ENCODE measurements around the gene NUP50. TPM values are rescaled to one million over a fixed set of nuclear protein-coding genes. Genes with fewer than 3 reads are reported as not detected.

Gene NUP50
- total and polyA plus RNA-seq, 8 donors, result 14.6 to 443 (median 113) TPM

- Histone ChIP-seq H3K27ac (peak overlapping the region in 2 of 5 donors; percentile 21 to 22), H3K4me3 (no peak overlapping the region), H3K27me3 (no peaks in the 10 kb centered on the region), H3K36me3 (peaks cover 10 to 61% (median 40%) of the 10 kb centered on the region in 4 donors), H3K4me1 (peaks cover 30 to 58% (median 46%) of the 10 kb centered on the region in 4 donors), H3K9me3 (no peaks in the 10 kb centered on the region)
- no peak for DNase-seq
- TF ChIP-seq POLR2AphosphoS5 (IDR thresholded peaks at IDR 0.05) (no peak), POLR2A (IDR thresholded peaks at IDR 0.05) (no peak), CTCF (IDR thresholded peaks at IDR 0.05) (no peak), EP300 (IDR thresholded peaks at IDR 0.05) (no peak)
- 63 to 86% (median 81%) methylated on average over 10 of the region's 10 CpGs for WGBS, 5 donors
- intact Hi-C loops (cut with DNase I; ENCODE audit: low total_unique reads), result no loop called here
Measured at GRCh38 chr22:45208696-45208992, 44.9 kb downstream of the NUP50 start.

GRCh38 chr22:45208993-45209838 lies 45.5 kb downstream of the NUP50 start:
- peak in 1 of 2 donors; percentile 48 for DNase-seq
- H3K9me3 ChIP-seq, result no peaks in the 10 kb centered on the region
- TF ChIP-seq POLR2AphosphoS5 (IDR thresholded peaks at IDR 0.05) (no peak), POLR2A (IDR thresholded peaks at IDR 0.05) (no peak), CTCF (IDR thresholded peaks at IDR 0.05) (peak in 3 of 7 experiments; percentile 36 to 56 (median 37))
- peak overlapping the region in 2 of 5 donors; percentile 21 to 22 for H3K27ac ChIP-seq
- 52 to 74% (median 57%) methylated on average over 11 to 29 of the region's 29 CpGs for WGBS, 5 donors
- peaks cover 30 to 63% (median 48%) of the 10 kb centered on the region in 4 donors for H3K4me1 ChIP-seq
- no peak overlapping the region for H3K4me3 ChIP-seq
- H3K36me3 ChIP-seq, result peaks cover 10 to 56% (median 35%) of the 10 kb centered on the region in 4 donors
- H3K27me3 ChIP-seq, result no peaks in the 10 kb centered on the region
- intact Hi-C loops (cut with DNase I; ENCODE audit: low total_unique reads), result no loop called here

GRCh38 chr22:45210174-45210573 lies 46.4 kb downstream of the NUP50 start:
- TF ChIP-seq POLR2A (IDR thresholded peaks at IDR 0.05), result no peak
- peak in 1 of 2 donors; percentile 3 for DNase-seq
- Histone ChIP-seq H3K4me1 (peaks cover 30 to 63% (median 48%) of the 10 kb centered on the region in 4 donors), H3K4me3 (no peak overlapping the region), H3K36me3 (peaks cover 4 to 46% (median 25%) of the 10 kb centered on the region in 4 donors), H3K27ac (no peak overlapping the region), H3K27me3 (no peaks in the 10 kb centered on the region), H3K9me3 (no peaks in the 10 kb centered on the region)
- intact Hi-C loops (cut with DNase I; ENCODE audit: low total_unique reads), result no loop called here
- 94 to 100% (median 97%) methylated on average over 1 to 7 of the region's 7 CpGs for WGBS, 5 donors

- Histone ChIP-seq H3K9me3 (no peaks in the 10 kb centered on the region), H3K27ac (no peak overlapping the region), H3K36me3 (peaks cover under 1 to 42% (median 21%) of the 10 kb centered on the region in 4 donors), H3K4me3 (no peak overlapping the region), H3K27me3 (no peaks in the 10 kb centered on the region), H3K4me1 (peaks cover 30 to 63% (median 48%) of the 10 kb centered on the region in 4 donors)
- intact Hi-C loops (cut with DNase I; ENCODE audit: low total_unique reads), result no loop called here
- WGBS, 5 donors, result 82 to 92% (median 90%) methylated on average over 11 of the region's 11 CpGs
- TF ChIP-seq CTCF (IDR thresholded peaks at IDR 0.05) (no peak), POLR2A (IDR thresholded peaks at IDR 0.05) (no peak), EP300 (IDR thresholded peaks at IDR 0.05) (no peak), POLR2AphosphoS5 (IDR thresholded peaks at IDR 0.05) (no peak)
- peak in 1 of 2 donors; percentile 1 for DNase-seq
Measured at GRCh38 chr22:45210577-45210976, 46.9 kb downstream of the NUP50 start.

- Histone ChIP-seq H3K27me3 (no peaks in the 10 kb centered on the region), H3K9me3 (no peaks in the 10 kb centered on the region), H3K4me3 (no peak overlapping the region), H3K36me3 (peaks cover 0 to 38% (median 17%) of the 10 kb centered on the region in 4 donors), H3K4me1 (peaks cover 30 to 63% (median 48%) of the 10 kb centered on the region in 4 donors), H3K27ac (no peak overlapping the region)
- TF ChIP-seq EP300 (IDR thresholded peaks at IDR 0.05), result no peak
- TF ChIP-seq POLR2A (IDR thresholded peaks at IDR 0.05), result no peak
- DNase-seq, result peak in 1 of 2 donors; percentile 2
- WGBS, 5 donors, result 84 to 91% (median 90%) methylated on average over 8 of the region's 8 CpGs
- intact Hi-C loops (cut with DNase I; ENCODE audit: low total_unique reads), result no loop called here
Measured at GRCh38 chr22:45210991-45211390, 47.3 kb downstream of the NUP50 start.
